OCI-LY3 (cell line): Measurements from ENCODE around the gene SLC49A3.

Experiments
- H2AFZ ChIP-seq: fragments of 200-600, 300-600 bp; shearing (Covaris generic); 2 replicates; pipeline ENCODE4 v1.6.0; 2014; ENCODE audit warnings: antibody characterized with exemption, low read depth, low read length
- H3K27ac ChIP-seq: fragments of 200-600, 300-600 bp; sonication (generic); 2 replicates; pipeline ENCODE4 v1.5.1; 2014; ENCODE audit warnings: mild to moderate bottlenecking, low read length, moderate library complexity, mixed read lengths
- H3K27me3 ChIP-seq: fragments of 200-600, 300-600 bp; sonication (generic); 2 replicates; pipeline ENCODE4 v1.6.1; 2014; ENCODE audit warnings: low read depth, low read length, mixed read lengths
- H3K36me3 ChIP-seq: fragments of 200-600, 300-600 bp; sonication (generic); replicated peaks from 2 replicates; pipeline ENCODE3; 2014; ENCODE audit warnings: low read depth, low read length, mixed read lengths
- H3K4me1 ChIP-seq: fragments of 300-600, 200-600 bp; sonication (generic); 2 replicates; pipeline ENCODE4 v1.6.1; 2014; ENCODE audit warnings: low read length, mixed read lengths
- H3K4me2 ChIP-seq: fragments of 200-600, 300-600 bp; sonication (generic); 2 replicates; pipeline ENCODE4 v1.6.1; 2014; ENCODE audit warnings: low read length, mixed read lengths
- H3K4me3 ChIP-seq: fragments of 300-600, 200-600 bp; sonication (generic); 2 replicates; pipeline ENCODE4 v1.5.1; 2014; ENCODE audit warnings: antibody characterized with exemption, mild to moderate bottlenecking, low read length, moderate library complexity
- H3K79me2 ChIP-seq: fragments of 300-600, 200-600 bp; shearing (Covaris generic); 2 replicates; pipeline ENCODE4 v1.6.1; 2014; ENCODE audit warnings: mild to moderate bottlenecking, low read length, mixed read lengths
- H3K9ac ChIP-seq: fragments of 300-600, 200-600 bp; shearing (Covaris generic); 2 replicates; pipeline ENCODE4 v1.6.0; 2014; ENCODE audit warnings: mild to moderate bottlenecking, low read length, moderate library complexity
- H3K9me3 ChIP-seq: fragments of 200-600, 300-600 bp; shearing (Covaris generic); 2 replicates; pipeline ENCODE4 v1.6.1; 2014; ENCODE audit warnings: low read length, mixed read lengths; ENCODE audit not compliant: insufficient read depth
- H4K20me1 ChIP-seq: fragments of 200-600, 300-600 bp; sonication (generic); 2 replicates; pipeline ENCODE4 v1.6.1; 2016; ENCODE audit warnings: low read length, mixed read lengths; ENCODE audit not compliant: insufficient read depth
- EZH2phosphoT487 ChIP-seq: fragments of 200-600 bp; shearing (Covaris generic); IDR thresholded peaks from 2 replicates; pipeline ENCODE4 v1.6.1; 2018; ENCODE audit warnings: antibody characterized with exemption, mixed run types, low read depth
- TF ChIP-seq, protein P1 (sequence below): fragments of 200-600, 300-600 bp; sonication (generic); IDR thresholded peaks from 2 replicates; pipeline ENCODE4 v1.5.1; 2014; ENCODE audit warnings: antibody characterized with exemption, low read length, low read depth

SLC49A3 gene

DNA sequence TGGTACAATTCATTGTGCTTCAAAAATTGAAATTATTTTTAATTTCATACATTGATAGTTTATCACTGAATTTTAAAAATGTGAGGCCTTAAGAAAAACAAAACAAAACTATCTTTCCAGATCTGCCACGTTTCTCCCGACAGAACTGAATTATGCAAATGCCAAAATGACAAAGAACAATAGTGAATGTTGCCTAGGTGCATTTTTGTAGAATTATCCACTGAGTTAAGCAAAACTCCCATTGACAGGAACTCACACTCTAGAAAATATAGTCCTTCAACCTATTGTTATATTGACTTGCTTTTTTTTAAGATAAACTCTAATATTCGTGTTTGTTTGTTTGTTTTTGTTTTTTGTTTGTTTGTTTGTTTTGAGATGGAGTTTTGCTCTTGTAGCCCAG, 23.1 kb upstream of the SLC49A3 start:
- H3K9me3 ChIP-seq = no peaks in the 10 kb centered on the region
- peaks cover 42% of the 10 kb centered on the region for H3K36me3 ChIP-seq
- no peak for TF ChIP-seq EZH2phosphoT487
- TF ChIP-seq, protein P1, sequence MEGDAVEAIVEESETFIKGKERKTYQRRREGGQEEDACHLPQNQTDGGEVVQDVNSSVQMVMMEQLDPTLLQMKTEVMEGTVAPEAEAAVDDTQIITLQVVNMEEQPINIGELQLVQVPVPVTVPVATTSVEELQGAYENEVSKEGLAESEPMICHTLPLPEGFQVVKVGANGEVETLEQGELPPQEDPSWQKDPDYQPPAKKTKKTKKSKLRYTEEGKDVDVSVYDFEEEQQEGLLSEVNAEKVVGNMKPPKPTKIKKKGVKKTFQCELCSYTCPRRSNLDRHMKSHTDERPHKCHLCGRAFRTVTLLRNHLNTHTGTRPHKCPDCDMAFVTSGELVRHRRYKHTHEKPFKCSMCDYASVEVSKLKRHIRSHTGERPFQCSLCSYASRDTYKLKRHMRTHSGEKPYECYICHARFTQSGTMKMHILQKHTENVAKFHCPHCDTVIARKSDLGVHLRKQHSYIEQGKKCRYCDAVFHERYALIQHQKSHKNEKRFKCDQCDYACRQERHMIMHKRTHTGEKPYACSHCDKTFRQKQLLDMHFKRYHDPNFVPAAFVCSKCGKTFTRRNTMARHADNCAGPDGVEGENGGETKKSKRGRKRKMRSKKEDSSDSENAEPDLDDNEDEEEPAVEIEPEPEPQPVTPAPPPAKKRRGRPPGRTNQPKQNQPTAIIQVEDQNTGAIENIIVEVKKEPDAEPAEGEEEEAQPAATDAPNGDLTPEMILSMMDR = no peak
- peaks cover 89% of the 10 kb centered on the region for H3K79me2 ChIP-seq
- H3K27me3 ChIP-seq = no peaks in the 10 kb centered on the region
- no peak overlapping the region for H3K27ac ChIP-seq
- no peak overlapping the region for H2AFZ ChIP-seq
- H3K4me2 ChIP-seq = no peak overlapping the region
- peaks cover 57% of the 10 kb centered on the region for H4K20me1 ChIP-seq
- no peak overlapping the region for H3K4me3 ChIP-seq
- H3K9ac ChIP-seq = no peak overlapping the region
- peaks cover under 1% of the 10 kb centered on the region; the same call in 1 of the 2 replicates for H3K4me1 ChIP-seq

DNA sequence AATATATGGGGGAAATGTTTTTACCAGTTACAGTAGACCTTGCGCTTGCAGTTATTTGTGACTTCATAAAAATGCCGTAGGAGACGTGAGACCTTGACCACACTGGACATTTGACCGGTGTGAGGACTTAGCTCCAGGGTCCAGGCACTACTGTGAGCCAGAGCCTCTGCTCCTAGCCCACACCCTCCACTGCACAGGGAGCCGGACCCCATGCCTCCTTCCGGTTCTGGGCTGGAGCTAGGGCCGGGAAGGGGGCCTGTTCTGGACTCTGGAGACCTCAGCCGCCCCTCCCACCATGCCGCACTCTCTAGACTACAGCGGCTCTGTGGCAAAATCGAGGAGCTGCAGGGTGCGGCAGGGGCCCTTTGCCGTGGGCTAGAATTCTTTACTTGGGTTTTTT, 22.0 kb upstream of the SLC49A3 start:
- H3K36me3 ChIP-seq = peaks cover 42% of the 10 kb centered on the region
- TF ChIP-seq EZH2phosphoT487 = no peak
- peaks cover 60% of the 10 kb centered on the region for H4K20me1 ChIP-seq
- no peak overlapping the region for H2AFZ ChIP-seq
- H3K79me2 ChIP-seq = peaks cover 96% of the 10 kb centered on the region
- H3K4me1 ChIP-seq = peaks cover 6% of the 10 kb centered on the region
- H3K9me3 ChIP-seq = no peaks in the 10 kb centered on the region
- no peak overlapping the region for H3K4me3 ChIP-seq
- H3K27ac ChIP-seq = no peak overlapping the region
- no peak overlapping the region for H3K9ac ChIP-seq
- H3K27me3 ChIP-seq = no peaks in the 10 kb centered on the region
- H3K4me2 ChIP-seq = no peak overlapping the region

DNA sequence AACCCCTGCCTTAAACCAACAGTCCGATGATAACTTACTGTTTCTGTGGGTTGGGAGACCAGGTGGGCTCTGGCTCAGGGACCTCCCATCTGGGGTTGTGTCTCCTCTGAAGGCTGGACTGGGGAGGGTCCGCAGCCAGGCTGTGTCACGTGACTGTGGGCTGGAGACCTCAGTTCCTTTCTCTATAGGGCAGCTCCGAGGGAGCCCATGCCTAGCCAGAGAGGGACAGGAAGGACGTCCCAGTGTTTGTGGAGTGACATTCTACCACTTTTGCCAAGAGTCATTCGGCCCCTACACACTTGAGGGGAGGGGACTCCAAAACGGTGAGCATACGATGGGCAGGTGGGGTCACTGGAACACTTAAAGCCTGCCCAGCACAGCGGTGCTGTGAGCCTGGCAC, 21.2 kb upstream of the SLC49A3 start:
- H3K4me2 ChIP-seq = no peak overlapping the region
- no peak overlapping the region for H3K4me3 ChIP-seq
- H3K9me3 ChIP-seq = no peaks in the 10 kb centered on the region
- peaks cover 57% of the 10 kb centered on the region for H4K20me1 ChIP-seq
- H3K4me1 ChIP-seq = peaks cover 8% of the 10 kb centered on the region
- no peak overlapping the region for H3K27ac ChIP-seq
- TF ChIP-seq, protein P1 = no peak
- TF ChIP-seq EZH2phosphoT487 = no peak
- H2AFZ ChIP-seq = no peak overlapping the region
- H3K36me3 ChIP-seq = peaks cover 42% of the 10 kb centered on the region
- no peaks in the 10 kb centered on the region for H3K27me3 ChIP-seq
- H3K9ac ChIP-seq = no peak overlapping the region
- peaks cover 93% of the 10 kb centered on the region for H3K79me2 ChIP-seq

DNA sequence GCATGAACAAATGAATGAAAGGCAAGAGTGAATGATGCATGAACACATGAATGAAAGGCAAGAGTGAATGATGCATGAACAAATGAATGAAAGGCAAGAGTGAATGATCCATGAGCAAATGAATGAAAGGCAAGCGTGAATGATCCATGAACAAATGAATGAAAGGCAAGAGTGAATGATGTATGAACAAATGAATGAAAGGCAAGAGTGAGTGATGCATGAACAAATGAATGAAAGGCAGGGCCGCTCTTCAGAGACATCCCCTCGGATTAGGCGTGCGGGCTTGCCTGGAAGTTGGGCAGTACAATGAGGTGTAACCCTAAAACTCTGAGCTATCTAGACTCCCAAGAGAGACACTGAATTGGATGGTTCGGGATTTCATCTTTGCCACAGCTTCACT, 20.4 kb upstream of the SLC49A3 start:
- Histone ChIP-seq H3K9me3 (no peaks in the 10 kb centered on the region), H3K9ac (no peak overlapping the region), H3K36me3 (peaks cover 39% of the 10 kb centered on the region), H3K4me2 (no peak overlapping the region), H3K27ac (no peak overlapping the region), H3K27me3 (no peaks in the 10 kb centered on the region), H4K20me1 (peaks cover 51% of the 10 kb centered on the region), H3K79me2 (peaks cover 85% of the 10 kb centered on the region), H2AFZ (no peak overlapping the region), H3K4me3 (no peak overlapping the region), H3K4me1 (peaks cover 11% of the 10 kb centered on the region)
- no peak for TF ChIP-seq EZH2phosphoT487
- TF ChIP-seq, protein P1 = no peak

DNA sequence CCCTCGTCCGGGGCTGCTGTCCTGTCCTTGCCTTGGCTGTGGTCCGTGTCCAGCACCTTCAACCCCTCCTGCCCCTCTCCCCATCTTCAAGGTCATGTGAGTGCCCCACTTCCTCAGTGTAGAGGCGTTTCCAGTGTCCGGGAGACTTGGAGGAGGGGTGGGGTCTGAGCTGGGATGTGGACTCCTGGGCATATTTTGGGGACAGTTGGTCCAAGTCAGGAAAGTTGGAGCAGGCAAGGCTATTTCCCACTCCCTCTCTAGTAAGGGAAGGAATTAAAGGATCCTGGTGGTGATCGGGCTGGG, 19.6 kb upstream of the SLC49A3 start:
- no peak for TF ChIP-seq EZH2phosphoT487
- TF ChIP-seq, protein P1 = no peak
- Histone ChIP-seq H3K4me2 (no peak overlapping the region), H3K9me3 (no peaks in the 10 kb centered on the region), H3K4me1 (peaks cover 11% of the 10 kb centered on the region), H3K9ac (no peak overlapping the region), H2AFZ (no peak overlapping the region), H4K20me1 (peaks cover 44% of the 10 kb centered on the region), H3K36me3 (peaks cover 33% of the 10 kb centered on the region), H3K4me3 (no peak overlapping the region), H3K27ac (no peak overlapping the region), H3K27me3 (no peaks in the 10 kb centered on the region), H3K79me2 (peaks cover 78% of the 10 kb centered on the region)
